Adrenal gland (tissue), 5 donors: ENCODE measurements around the gene B4GALNT3.

Experiments used
- CTCF ChIP-seq, 6 experiments: fragments of 450-650 bp in 4 of 6; fragments of 200-600 bp in 2 of 6; sonication (generic) in 1 of 6; IDR thresholded peaks; 1 replicate in 5 of 6; 2 replicates in 1 of 6; pipeline versions ENCODE4 v1.5.1 to v1.8.0; 2016 to 2021; ENCODE audit warnings: antibody characterized with exemption in 6 of 6, mild to moderate bottlenecking in 2 of 6, moderate library complexity in 1 of 6
- POLR2A ChIP-seq, 2 donors: fragments of 450-650 bp; IDR thresholded peaks; one replicate each; pipeline ENCODE4 v1.6.1; 2017; ENCODE audit warnings: antibody characterized with exemption in 2 of 2, mild to moderate bottlenecking in 2 of 2, moderate library complexity in 1 of 2
- donor health status: DM: no; HTN: no; CAD: no.

- no peak for TF ChIP-seq CTCF (IDR thresholded peaks at IDR 0.05)
- TF ChIP-seq POLR2A (IDR thresholded peaks at IDR 0.05) = no peak
These were observed 142.4 kb downstream of the B4GALNT3 start for GRCh38 chr12:601976-602699.
